Natural killer cell treated with Interleukin-12 subunit alpha and Interleukin-12 subunit beta and Interleukin-15 and Interleukin-18, amount 100 ng/mL, for 72 hours (primary cell): ENCODE data around the gene CDH13. TPM values are rescaled to one million over a fixed set of nuclear protein-coding genes. Genes with fewer than 3 reads are reported as not detected.

Experiments used
- ATAC-seq, 2 donors: fragments of 150-1000 bp; cut with Tn5 transposase in 1 of 2; sonication (Bioruptor Pico), chemical (Tn5 transposase) in 1 of 2; 2 replicates each; pipeline ENCODE4 v1.10.0; 2021
- DNase-seq: peaks from one replicate; pipeline ENCODE4 v3.0.0; 2022; ENCODE audit warnings: low spot score
- H3K27ac Mint-ChIP-seq, 2 donors: 1 replicate in 1 of 2; 2 replicates in 1 of 2; pipeline ENCODE4 v1.8.0; 2022; ENCODE audit warnings: mixed read lengths in 2 of 2, mild to moderate bottlenecking in 1 of 2, moderate library complexity in 1 of 2
- H3K27me3 Mint-ChIP-seq, 2 donors: 1 replicate in 1 of 2; 2 replicates in 1 of 2; pipeline ENCODE4 v1.8.0; 2022; ENCODE audit warnings: mixed read lengths in 2 of 2
- H3K36me3 Mint-ChIP-seq: one replicate; pipeline ENCODE4 v1.8.0; 2022; ENCODE audit warnings: mixed read lengths
- H3K4me1 Mint-ChIP-seq, 2 donors: 1 replicate in 1 of 2; 2 replicates in 1 of 2; pipeline ENCODE4 v1.8.0; 2022; ENCODE audit warnings: low read depth in 2 of 2, mixed read lengths in 2 of 2, mild to moderate bottlenecking in 1 of 2
- H3K4me3 Mint-ChIP-seq: one replicate; pipeline ENCODE4 v1.8.0; 2022; ENCODE audit warnings: mixed read lengths
- H3K9me3 Mint-ChIP-seq: 2 replicates; pipeline ENCODE4 v1.8.0; 2022; ENCODE audit warnings: mixed read lengths
- total RNA-seq, 2 donors: library from RNA; stranded (reverse); gene quantifications; one replicate each; pipeline ENCODE4 v1.2.3, GENCODE V29; 2022

The CDH13 gene
- total RNA-seq, 2 donors from 2014 or later: not detected

DNA sequence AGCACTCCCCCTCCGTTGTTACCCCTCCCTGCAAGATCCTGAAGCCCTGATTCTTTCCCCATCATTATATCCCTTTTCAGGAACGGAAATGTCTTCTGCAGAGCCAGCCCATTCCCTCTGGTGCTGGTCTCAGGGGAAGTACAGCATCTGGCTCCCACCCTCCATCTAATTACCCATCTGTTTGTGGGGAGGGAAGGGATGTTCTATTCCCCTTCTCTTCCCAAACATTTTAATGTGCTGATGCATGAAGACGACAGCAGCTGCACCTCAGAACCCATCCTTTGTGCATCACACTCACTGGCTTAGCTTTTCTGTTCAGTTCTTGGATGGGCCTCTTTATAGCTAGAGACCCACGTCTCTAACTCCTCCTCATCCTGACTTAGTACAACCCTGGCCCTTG, 367.2 kb downstream of the CDH13 start:
- H3K27ac Mint-ChIP-seq: no peak overlapping the region
- H3K27me3 Mint-ChIP-seq: no peaks in the 10 kb centered on the region
- ATAC-seq: no peak
- H3K9me3 Mint-ChIP-seq: peaks cover 4% of the 10 kb centered on the region
- DNase-seq: no peak
- peaks cover 4 to 6% of the 10 kb centered on the region in 2 donors for H3K4me1 Mint-ChIP-seq
- H3K4me3 Mint-ChIP-seq: no peak overlapping the region
- no peaks in the 10 kb centered on the region for H3K36me3 Mint-ChIP-seq

GRCh38 chr16:82995286-82995923, 368.6 kb downstream of the CDH13 start:
- H3K27me3 Mint-ChIP-seq: no peaks in the 10 kb centered on the region
- peaks cover 4% of the 10 kb centered on the region for H3K9me3 Mint-ChIP-seq
- peaks cover 4 to 6% of the 10 kb centered on the region in 2 donors for H3K4me1 Mint-ChIP-seq
- H3K27ac Mint-ChIP-seq: no peak overlapping the region
- DNase-seq: no peak
- no peak for ATAC-seq
- H3K36me3 Mint-ChIP-seq: no peaks in the 10 kb centered on the region
- no peak overlapping the region for H3K4me3 Mint-ChIP-seq

- H3K27ac Mint-ChIP-seq: no peak overlapping the region
- no peaks in the 10 kb centered on the region for H3K36me3 Mint-ChIP-seq
- DNase-seq (peak; percentile 69), ATAC-seq (peak; percentile 76 to 90)
- H3K27me3 Mint-ChIP-seq: no peaks in the 10 kb centered on the region
- H3K4me1 Mint-ChIP-seq: peaks cover 4 to 6% of the 10 kb centered on the region in 2 donors
- peaks cover 4% of the 10 kb centered on the region for H3K9me3 Mint-ChIP-seq
- no peak overlapping the region for H3K4me3 Mint-ChIP-seq
Measured at GRCh38 chr16:82995924-82996441, 369.2 kb downstream of the CDH13 start.

- no peak for ATAC-seq
- DNase-seq: no peak
- H3K36me3 Mint-ChIP-seq: no peaks in the 10 kb centered on the region
- H3K4me1 Mint-ChIP-seq: peaks cover 0 to 1% of the 10 kb centered on the region in 2 donors
- H3K27me3 Mint-ChIP-seq: no peaks in the 10 kb centered on the region
- H3K9me3 Mint-ChIP-seq: no peaks in the 10 kb centered on the region
- H3K4me3 Mint-ChIP-seq: no peak overlapping the region
- H3K27ac Mint-ChIP-seq: no peak overlapping the region
Measured at GRCh38 chr16:82996814-82997213, 370.0 kb downstream of the CDH13 start.

DNA sequence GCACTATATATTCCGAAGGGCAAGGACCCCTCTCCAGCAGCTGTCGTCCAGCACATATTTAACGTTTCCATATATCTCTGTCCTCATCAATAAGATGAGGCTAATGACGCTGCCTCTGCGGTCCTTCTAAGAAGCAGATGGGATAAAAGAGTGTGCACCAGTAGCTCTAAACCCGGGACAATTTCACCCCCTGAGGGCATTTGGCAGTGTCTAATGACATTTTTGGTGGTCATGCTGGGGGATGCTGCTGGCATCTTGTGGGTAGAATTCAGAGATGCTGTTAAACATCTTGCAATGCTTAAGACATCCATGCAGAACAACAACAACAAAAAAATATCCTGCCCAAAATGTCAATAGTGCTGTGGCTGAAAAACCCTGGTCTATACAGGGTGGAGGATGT, 372.9 kb downstream of the CDH13 start:
- no peak overlapping the region for H3K4me3 Mint-ChIP-seq
- H3K27ac Mint-ChIP-seq: no peak overlapping the region
- no peaks in the 10 kb centered on the region for H3K4me1 Mint-ChIP-seq
- no peak for DNase-seq
- H3K27me3 Mint-ChIP-seq: no peaks in the 10 kb centered on the region
- no peaks in the 10 kb centered on the region for H3K9me3 Mint-ChIP-seq
- no peak for ATAC-seq
- no peaks in the 10 kb centered on the region for H3K36me3 Mint-ChIP-seq

GRCh38 chr16:83002351-83003334, 375.9 kb downstream of the CDH13 start:
- no peak overlapping the region for H3K27ac Mint-ChIP-seq
- H3K4me1 Mint-ChIP-seq: no peaks in the 10 kb centered on the region
- H3K9me3 Mint-ChIP-seq: no peaks in the 10 kb centered on the region
- no peak overlapping the region for H3K4me3 Mint-ChIP-seq
- ATAC-seq (no peak), DNase-seq (no peak)
- no peaks in the 10 kb centered on the region for H3K27me3 Mint-ChIP-seq
- no peaks in the 10 kb centered on the region for H3K36me3 Mint-ChIP-seq

DNA sequence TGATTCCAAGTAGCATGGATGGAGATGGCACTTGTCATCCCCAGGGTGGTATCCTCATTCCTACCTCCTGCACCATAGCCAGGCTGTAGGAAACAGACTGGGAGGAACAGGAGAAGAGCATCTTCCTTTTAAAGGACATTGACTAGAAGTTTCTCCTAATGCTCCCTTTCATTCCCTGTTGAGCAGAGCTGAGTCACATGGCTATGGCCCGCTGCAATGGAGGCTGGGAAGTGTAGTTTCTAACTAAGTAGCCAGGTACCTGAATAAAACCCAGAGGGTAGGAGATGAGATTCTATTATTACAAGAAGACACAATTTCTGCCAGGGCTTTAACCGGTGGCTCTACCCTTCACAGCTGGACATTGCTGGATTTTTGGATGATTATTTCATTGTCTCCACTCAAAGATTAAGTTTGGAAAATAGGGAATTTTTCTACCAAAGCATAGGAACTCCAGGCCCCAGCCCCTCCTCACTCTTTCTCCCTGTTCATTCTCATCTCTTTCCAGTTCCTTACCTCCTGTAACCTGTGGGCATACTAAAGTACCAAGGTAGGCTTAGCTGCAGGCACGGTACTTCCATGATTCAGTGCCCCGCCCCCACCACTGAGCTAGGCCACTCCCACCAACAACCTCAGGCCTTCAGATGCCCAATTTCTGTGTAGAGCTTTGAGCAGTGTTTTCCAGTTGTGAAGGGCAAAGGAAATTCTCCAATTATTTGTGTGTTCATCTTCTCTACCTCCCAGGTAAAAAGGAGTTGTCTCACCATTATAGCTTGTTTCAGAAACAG, 378.3 kb downstream of the CDH13 start:
- Mint-ChIP-seq H3K4me1 (no peaks in the 10 kb centered on the region), H3K9me3 (no peaks in the 10 kb centered on the region), H3K4me3 (no peak overlapping the region)

GRCh38 chr16:83005653-83006160, 378.9 kb downstream of the CDH13 start:
- Mint-ChIP-seq H3K27ac (no peak overlapping the region), H3K4me3 (no peak overlapping the region), H3K27me3 (no peaks in the 10 kb centered on the region), H3K4me1 (no peaks in the 10 kb centered on the region), H3K9me3 (no peaks in the 10 kb centered on the region), H3K36me3 (no peaks in the 10 kb centered on the region)
- DNase-seq (no peak), ATAC-seq (no peak)

More for the DNA sequence above, 378.3 kb downstream of the CDH13 start:
- Mint-ChIP-seq H3K36me3 (no peaks in the 10 kb centered on the region), H3K27ac (no peak overlapping the region), H3K27me3 (no peaks in the 10 kb centered on the region)
- DNase-seq (no peak), ATAC-seq (no peak)

DNA sequence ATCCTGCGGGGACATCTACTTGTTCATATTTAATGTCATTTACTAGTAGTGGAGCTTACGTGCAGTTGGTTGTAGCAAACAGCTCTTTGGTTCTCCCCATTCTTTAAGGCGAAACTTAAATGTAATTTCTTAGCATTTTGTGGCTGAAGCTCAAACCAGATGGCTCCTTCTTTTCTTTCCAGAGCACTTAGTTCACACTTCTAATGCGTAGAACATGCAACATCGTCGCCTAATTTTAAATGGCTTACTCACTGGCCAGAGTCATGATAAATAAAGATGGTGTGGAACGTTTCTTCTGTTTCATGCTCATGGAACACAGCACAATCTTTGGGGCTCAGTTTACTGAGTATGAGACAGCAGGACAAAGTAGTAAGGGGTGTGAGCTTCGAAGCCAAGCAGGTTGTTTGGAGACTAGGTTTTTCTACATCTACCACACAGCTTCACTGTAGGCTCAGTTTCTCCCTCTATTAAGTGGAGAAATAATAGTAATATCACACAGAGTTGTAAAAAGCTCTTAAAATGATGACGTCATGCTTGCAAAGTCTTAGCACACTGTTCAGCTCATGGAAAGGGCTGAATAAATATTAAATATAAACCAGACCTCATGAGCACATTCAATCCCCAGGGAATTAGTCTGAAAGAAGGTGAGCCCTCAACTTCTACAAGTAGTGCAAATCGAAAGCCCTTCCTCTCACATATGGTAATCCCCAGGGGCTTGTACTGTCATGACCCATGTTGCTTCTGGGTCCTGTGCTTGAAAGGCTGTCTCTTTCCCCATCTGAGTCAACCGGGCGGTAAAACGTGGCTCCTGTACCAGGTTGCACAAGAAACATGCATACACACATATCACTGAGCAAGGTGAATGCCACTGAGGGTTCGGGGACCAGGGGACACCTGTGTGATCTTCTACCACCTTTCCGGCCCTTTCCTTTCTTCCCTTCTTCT, 384.3 kb downstream of the CDH13 start:
- Mint-ChIP-seq H3K27me3 (no peaks in the 10 kb centered on the region), H3K27ac (no peak overlapping the region), H3K4me1 (no peaks in the 10 kb centered on the region), H3K4me3 (no peak overlapping the region), H3K9me3 (no peaks in the 10 kb centered on the region), H3K36me3 (no peaks in the 10 kb centered on the region)
- DNase-seq (no peak), ATAC-seq (no peak)

DNA sequence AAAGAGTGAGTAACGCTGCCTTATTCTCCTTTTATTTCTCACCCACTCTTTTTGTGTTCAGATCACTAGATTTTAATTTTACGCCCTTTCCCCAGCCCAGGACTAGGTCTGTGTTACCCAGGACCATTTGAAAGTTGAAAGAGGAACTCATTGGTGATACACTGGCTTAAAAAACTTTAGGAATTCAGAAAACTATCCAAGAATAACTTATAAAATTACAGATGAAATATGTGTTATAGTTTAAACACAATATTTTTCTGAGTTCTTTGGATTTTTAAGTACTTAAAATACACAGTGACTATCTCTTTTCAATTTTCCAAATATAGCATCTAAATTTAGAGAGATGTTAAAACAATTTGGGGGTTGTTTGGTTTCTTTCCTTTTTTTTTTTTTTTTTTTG, 385.2 kb downstream of the CDH13 start:
- no peak for DNase-seq
- Mint-ChIP-seq H3K9me3 (no peaks in the 10 kb centered on the region), H3K27ac (no peak overlapping the region), H3K4me1 (no peaks in the 10 kb centered on the region), H3K27me3 (no peaks in the 10 kb centered on the region), H3K36me3 (no peaks in the 10 kb centered on the region), H3K4me3 (no peak overlapping the region)
- no peak for ATAC-seq

GRCh38 chr16:83013071-83013470, 386.3 kb downstream of the CDH13 start:
- DNase-seq: no peak
- H3K9me3 Mint-ChIP-seq: no peaks in the 10 kb centered on the region

DNA sequence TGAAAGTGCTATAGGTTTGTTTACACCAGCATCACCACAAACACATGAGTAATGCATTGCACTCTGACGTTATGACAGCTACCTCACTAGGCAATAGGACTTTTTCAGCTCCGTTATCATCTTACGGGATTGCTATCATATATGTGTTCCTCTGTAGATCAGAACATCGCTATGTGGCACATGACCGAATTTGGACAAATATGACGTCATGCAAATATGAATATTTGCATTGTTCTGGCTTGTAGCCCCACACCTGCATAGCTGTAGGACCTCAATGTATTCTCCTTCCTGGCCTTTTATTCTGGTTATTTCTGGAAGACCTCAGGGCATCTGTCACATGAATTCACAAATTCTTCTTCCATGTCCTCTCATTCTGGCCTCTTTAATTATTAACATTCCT, 393.2 kb downstream of the CDH13 start:
- Mint-ChIP-seq H3K36me3 (no peaks in the 10 kb centered on the region), H3K4me3 (no peak overlapping the region), H3K27ac (no peak overlapping the region), H3K27me3 (peaks cover 0 to 2% of the 10 kb centered on the region in 2 donors), H3K9me3 (no peaks in the 10 kb centered on the region), H3K4me1 (no peaks in the 10 kb centered on the region)
- ATAC-seq (no peak), DNase-seq (no peak)

More at GRCh38 chr16:83013071-83013470, 386.3 kb downstream of the CDH13 start:
- no peaks in the 10 kb centered on the region for H3K27me3 Mint-ChIP-seq
- no peak overlapping the region for H3K27ac Mint-ChIP-seq
- H3K36me3 Mint-ChIP-seq: no peaks in the 10 kb centered on the region
- no peak overlapping the region for H3K4me3 Mint-ChIP-seq
- no peak for ATAC-seq
- H3K4me1 Mint-ChIP-seq: no peaks in the 10 kb centered on the region
